HepG2 (cell line): ENCODE data around the gene CTNNBL1. TPM values are rescaled to one million over a fixed set of nuclear protein-coding genes. Genes with fewer than 3 reads are reported as not detected.

ENCODE experiments used
- ESRRA ChIP-seq: sonication (generic); formaldehyde crosslinking; IDR thresholded peaks from 2 replicates; pipeline ENCODE4 v1.5.1; 2020; ENCODE audit warnings: mild to moderate bottlenecking, low read depth, missing genetic modification reagents
- GTF3A ChIP-seq: sonication (generic); formaldehyde crosslinking; conservative IDR thresholded peaks from 2 replicates; pipeline ENCODE4 v1.4.0; 2020; ENCODE audit warnings: mild to moderate bottlenecking, missing genetic modification reagents
- PHB2 ChIP-seq: fragments of 450-650 bp; IDR thresholded peaks from 2 replicates; pipeline ENCODE4 v1.6.1; 2018; ENCODE audit not compliant: partially characterized antibody
- SP4 ChIP-seq: sonication (generic); formaldehyde crosslinking; IDR thresholded peaks from 2 replicates; pipeline ENCODE4 v1.8.1; 2023; ENCODE audit warnings: mild to moderate bottlenecking, missing genetic modification reagents
- ZFP1 ChIP-seq: IDR thresholded peaks from 2 replicates; pipeline ENCODE4 v1.6.1; 2016
- ZNF333 ChIP-seq: sonication (generic); formaldehyde crosslinking; IDR thresholded peaks from 2 replicates; pipeline ENCODE4 v1.4.0; 2020; ENCODE audit warnings: mild to moderate bottlenecking, missing genetic modification reagents, borderline replicate concordance
- ZNF547 ChIP-seq: sonication (generic); formaldehyde crosslinking; IDR thresholded peaks from 2 replicates; pipeline ENCODE4 v1.5.1; 2020; ENCODE audit warnings: mild to moderate bottlenecking, missing genetic modification reagents
- ZNF749 ChIP-seq: sonication (generic); formaldehyde crosslinking; IDR thresholded peaks from 2 replicates; pipeline ENCODE4 v1.8.0; 2022; ENCODE audit warnings: mild to moderate bottlenecking, missing genetic modification reagents, moderate library complexity, borderline replicate concordance
- ZNF768 ChIP-seq: sonication (generic); formaldehyde crosslinking; IDR thresholded peaks from 2 replicates; pipeline ENCODE4 v1.4.0; 2020; ENCODE audit warnings: missing genetic modification reagents
- ZSCAN22 ChIP-seq: sonication (generic); formaldehyde crosslinking; IDR thresholded peaks from 2 replicates; pipeline ENCODE4 v1.4.0; 2020; ENCODE audit warnings: mild to moderate bottlenecking, missing genetic modification reagents
- polyA plus RNA-seq, 8 experiments: library from polyadenylated mRNA; depleted of rRNA in 3 of 8; stranded (reverse) in 7 of 8; unstranded in 1 of 8; fragments of >200 nt; fragmentation: Illumina TruSeq in 4 of 8; extraction: Trizol in 4 of 8; gene quantifications; 2 replicates each; pipeline versions ENCODE4 v1.2.1 to v1.2.3, GENCODE V29; 2011 to 2016; ENCODE audit warnings: low read depth in 4 of 8, missing spikeins in 1 of 8, mixed read lengths in 1 of 8; ENCODE audit not compliant: insufficient read depth in 1 of 8
- total RNA-seq, 5 experiments: library from RNA; depleted of rRNA; stranded (reverse); fragments of >200 nt; fragmentation: Illumina TruSeq; extraction: Trizol; gene quantifications; 2 replicates each; pipeline ENCODE4 v1.2.3, GENCODE V29; 2016; ENCODE audit warnings: low read depth in 1 of 5
- TF ChIP-seq, protein P1 (sequence below): sonication (generic); formaldehyde crosslinking; IDR thresholded peaks from one replicate; pipeline ENCODE4 v1.5.1; 2020; ENCODE audit warnings: mild to moderate bottlenecking, missing genetic modification reagents; ENCODE audit errors: not compliant biosample characterization
- TF ChIP-seq, protein P2 (sequence below): sonication (generic); formaldehyde crosslinking; IDR thresholded peaks from 2 replicates; pipeline ENCODE4 v1.4.0; 2020; ENCODE audit warnings: missing genetic modification reagents, mild to moderate bottlenecking, borderline replicate concordance
- TF ChIP-seq, protein P3 (sequence below): sonication (generic); formaldehyde crosslinking; IDR thresholded peaks from 2 replicates; pipeline ENCODE4 v1.4.0; 2020; ENCODE audit warnings: missing genetic modification reagents
- TF ChIP-seq, protein P4 (sequence below): sonication (generic); formaldehyde crosslinking; IDR thresholded peaks from 2 replicates; pipeline ENCODE4; 2020; ENCODE audit warnings: missing genetic modification reagents, mild to moderate bottlenecking, borderline replicate concordance

The CTNNBL1 gene
- total and polyA plus RNA-seq, 2 of the 13 experiments (the other 11 are each of a cell fraction or from before 2014, with no cell fraction given), result 49.3 to 94.6 TPM

DNA sequence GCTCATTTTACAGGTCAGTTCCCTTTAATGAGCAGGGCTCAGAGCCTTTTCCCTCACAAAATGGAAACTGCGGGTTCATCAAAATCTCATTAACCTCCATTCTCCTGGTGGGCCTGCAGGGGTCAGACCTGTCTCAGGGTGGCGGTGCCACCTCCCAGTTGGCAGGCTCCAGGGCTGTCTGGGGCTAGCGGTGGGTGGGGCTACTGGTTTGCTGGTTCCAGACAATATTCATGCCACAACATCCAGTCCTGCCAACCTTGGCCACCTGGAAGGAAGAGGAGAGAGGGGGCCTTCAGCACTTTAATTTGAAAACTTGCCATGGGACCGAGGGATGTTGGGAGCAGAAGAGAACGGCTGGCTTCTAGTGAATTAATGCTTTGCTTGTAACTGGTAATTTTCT is 41.9 kb upstream of the CTNNBL1 start (continued):
- TF ChIP-seq, protein P1, sequence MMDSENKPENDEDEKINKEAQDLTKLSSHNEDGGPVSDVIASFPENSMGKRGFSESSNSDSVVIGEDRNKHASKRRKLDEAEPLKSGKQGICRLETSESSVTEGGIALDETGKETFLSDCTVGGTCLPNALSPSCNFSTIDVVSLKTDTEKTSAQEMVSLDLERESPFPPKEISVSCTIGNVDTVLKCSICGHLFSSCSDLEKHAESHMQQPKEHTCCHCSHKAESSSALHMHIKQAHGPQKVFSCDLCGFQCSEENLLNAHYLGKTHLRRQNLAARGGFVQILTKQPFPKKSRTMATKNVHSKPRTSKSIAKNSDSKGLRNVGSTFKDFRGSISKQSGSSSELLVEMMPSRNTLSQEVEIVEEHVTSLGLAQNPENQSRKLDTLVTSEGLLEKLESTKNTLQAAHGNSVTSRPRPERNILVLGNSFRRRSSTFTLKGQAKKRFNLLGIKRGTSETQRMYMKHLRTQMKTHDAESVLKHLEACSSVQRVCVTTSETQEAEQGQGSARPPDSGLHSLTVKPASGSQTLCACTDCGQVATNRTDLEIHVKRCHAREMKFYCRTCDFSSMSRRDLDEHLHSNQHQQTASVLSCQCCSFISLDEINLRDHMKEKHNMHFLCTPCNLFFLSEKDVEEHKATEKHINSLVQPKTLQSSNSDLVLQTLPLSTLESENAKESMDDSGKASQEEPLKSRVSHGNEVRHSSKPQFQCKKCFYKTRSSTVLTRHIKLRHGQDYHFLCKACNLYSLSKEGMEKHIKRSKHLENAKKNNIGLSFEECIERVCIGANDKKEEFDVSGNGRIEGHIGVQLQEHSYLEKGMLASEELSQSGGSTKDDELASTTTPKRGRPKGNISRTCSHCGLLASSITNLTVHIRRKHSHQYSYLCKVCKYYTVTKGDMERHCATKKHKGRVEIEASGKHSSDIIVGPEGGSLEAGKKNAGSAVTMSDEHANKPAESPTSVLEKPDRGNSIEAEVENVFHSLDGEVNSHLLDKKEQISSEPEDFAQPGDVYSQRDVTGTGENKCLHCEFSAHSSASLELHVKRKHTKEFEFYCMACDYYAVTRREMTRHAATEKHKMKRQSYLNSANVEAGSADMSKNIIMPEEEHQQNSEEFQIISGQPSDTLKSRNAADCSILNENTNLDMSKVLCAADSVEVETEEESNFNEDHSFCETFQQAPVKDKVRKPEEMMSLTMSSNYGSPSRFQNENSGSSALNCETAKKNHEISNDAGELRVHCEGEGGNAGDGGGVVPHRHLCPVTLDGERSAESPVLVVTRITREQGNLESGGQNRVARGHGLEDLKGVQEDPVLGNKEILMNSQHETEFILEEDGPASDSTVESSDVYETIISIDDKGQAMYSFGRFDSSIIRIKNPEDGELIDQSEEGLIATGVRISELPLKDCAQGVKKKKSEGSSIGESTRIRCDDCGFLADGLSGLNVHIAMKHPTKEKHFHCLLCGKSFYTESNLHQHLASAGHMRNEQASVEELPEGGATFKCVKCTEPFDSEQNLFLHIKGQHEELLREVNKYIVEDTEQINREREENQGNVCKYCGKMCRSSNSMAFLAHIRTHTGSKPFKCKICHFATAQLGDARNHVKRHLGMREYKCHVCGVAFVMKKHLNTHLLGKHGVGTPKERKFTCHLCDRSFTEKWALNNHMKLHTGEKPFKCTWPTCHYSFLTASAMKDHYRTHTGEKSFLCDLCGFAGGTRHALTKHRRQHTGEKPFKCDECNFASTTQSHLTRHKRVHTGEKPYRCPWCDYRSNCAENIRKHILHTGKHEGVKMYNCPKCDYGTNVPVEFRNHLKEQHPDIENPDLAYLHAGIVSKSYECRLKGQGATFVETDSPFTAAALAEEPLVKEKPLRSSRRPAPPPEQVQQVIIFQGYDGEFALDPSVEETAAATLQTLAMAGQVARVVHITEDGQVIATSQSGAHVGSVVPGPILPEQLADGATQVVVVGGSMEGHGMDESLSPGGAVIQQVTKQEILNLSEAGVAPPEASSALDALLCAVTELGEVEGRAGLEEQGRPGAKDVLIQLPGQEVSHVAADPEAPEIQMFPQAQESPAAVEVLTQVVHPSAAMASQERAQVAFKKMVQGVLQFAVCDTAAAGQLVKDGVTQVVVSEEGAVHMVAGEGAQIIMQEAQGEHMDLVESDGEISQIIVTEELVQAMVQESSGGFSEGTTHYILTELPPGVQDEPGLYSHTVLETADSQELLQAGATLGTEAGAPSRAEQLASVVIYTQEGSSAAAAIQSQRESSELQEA (CRISPR knock-in tag), result no peak
- TF ChIP-seq GTF3A (CRISPR knock-in tag), result no peak
- no peak for TF ChIP-seq PHB2
- TF ChIP-seq ZFP1 (CRISPR knock-in tag), result no peak
- TF ChIP-seq, protein P2, sequence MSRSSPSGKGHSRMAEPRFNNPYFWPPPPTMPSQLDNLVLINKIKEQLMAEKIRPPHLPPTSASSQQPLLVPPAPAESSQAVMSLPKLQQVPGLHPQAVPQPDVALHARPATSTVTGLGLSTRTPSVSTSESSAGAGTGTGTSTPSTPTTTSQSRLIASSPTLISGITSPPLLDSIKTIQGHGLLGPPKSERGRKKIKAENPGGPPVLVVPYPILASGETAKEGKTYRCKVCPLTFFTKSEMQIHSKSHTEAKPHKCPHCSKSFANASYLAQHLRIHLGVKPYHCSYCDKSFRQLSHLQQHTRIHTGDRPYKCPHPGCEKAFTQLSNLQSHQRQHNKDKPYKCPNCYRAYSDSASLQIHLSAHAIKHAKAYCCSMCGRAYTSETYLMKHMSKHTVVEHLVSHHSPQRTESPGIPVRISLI, result no peak
- TF ChIP-seq ESRRA (CRISPR knock-in tag), result no peak
- no peak for TF ChIP-seq SP4 (CRISPR knock-in tag)
- no peak for TF ChIP-seq ZNF547 (CRISPR knock-in tag)
- TF ChIP-seq ZSCAN22 (CRISPR knock-in tag), result no peak
- TF ChIP-seq ZNF333 (CRISPR knock-in tag), result 0 out of 2 replicates have a peak, but pooled peaks have one; percentile 46
- TF ChIP-seq ZNF749, result no peak
- 0 out of 2 replicates have a peak, but pooled peaks have one; percentile 34 for TF ChIP-seq ZNF768 (CRISPR knock-in tag)
- TF ChIP-seq, protein P3, sequence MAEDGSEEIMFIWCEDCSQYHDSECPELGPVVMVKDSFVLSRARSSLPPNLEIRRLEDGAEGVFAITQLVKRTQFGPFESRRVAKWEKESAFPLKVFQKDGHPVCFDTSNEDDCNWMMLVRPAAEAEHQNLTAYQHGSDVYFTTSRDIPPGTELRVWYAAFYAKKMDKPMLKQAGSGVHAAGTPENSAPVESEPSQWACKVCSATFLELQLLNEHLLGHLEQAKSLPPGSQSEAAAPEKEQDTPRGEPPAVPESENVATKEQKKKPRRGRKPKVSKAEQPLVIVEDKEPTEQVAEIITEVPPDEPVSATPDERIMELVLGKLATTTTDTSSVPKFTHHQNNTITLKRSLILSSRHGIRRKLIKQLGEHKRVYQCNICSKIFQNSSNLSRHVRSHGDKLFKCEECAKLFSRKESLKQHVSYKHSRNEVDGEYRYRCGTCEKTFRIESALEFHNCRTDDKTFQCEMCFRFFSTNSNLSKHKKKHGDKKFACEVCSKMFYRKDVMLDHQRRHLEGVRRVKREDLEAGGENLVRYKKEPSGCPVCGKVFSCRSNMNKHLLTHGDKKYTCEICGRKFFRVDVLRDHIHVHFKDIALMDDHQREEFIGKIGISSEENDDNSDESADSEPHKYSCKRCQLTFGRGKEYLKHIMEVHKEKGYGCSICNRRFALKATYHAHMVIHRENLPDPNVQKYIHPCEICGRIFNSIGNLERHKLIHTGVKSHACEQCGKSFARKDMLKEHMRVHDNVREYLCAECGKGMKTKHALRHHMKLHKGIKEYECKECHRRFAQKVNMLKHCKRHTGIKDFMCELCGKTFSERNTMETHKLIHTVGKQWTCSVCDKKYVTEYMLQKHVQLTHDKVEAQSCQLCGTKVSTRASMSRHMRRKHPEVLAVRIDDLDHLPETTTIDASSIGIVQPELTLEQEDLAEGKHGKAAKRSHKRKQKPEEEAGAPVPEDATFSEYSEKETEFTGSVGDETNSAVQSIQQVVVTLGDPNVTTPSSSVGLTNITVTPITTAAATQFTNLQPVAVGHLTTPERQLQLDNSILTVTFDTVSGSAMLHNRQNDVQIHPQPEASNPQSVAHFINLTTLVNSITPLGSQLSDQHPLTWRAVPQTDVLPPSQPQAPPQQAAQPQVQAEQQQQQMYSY, result no peak
- TF ChIP-seq, protein P4, sequence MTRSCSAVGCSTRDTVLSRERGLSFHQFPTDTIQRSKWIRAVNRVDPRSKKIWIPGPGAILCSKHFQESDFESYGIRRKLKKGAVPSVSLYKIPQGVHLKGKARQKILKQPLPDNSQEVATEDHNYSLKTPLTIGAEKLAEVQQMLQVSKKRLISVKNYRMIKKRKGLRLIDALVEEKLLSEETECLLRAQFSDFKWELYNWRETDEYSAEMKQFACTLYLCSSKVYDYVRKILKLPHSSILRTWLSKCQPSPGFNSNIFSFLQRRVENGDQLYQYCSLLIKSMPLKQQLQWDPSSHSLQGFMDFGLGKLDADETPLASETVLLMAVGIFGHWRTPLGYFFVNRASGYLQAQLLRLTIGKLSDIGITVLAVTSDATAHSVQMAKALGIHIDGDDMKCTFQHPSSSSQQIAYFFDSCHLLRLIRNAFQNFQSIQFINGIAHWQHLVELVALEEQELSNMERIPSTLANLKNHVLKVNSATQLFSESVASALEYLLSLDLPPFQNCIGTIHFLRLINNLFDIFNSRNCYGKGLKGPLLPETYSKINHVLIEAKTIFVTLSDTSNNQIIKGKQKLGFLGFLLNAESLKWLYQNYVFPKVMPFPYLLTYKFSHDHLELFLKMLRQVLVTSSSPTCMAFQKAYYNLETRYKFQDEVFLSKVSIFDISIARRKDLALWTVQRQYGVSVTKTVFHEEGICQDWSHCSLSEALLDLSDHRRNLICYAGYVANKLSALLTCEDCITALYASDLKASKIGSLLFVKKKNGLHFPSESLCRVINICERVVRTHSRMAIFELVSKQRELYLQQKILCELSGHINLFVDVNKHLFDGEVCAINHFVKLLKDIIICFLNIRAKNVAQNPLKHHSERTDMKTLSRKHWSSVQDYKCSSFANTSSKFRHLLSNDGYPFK (CRISPR knock-in tag), result no peak
